Activated CD4-positive, alpha-beta T cell treated with anti-CD3 and anti-CD28 coated beads, Interleukin-2, amount 50 U/mL, for 24 hours (primary cell): ENCODE measurements around the gene FAM180A.
"Not testable (repeated sequence)": the region's sequence is repeated elsewhere in the genome, so short reads cannot be mapped to it uniquely, and the experiment has no call there.

Experiments used
- DNase-seq, 2 donors: peaks; one replicate each; pipeline ENCODE4 v3.0.0-alpha.2; 2020; ENCODE audit warnings: low read depth in 1 of 2, low spot score in 1 of 2

The FAM180A gene

DNA sequence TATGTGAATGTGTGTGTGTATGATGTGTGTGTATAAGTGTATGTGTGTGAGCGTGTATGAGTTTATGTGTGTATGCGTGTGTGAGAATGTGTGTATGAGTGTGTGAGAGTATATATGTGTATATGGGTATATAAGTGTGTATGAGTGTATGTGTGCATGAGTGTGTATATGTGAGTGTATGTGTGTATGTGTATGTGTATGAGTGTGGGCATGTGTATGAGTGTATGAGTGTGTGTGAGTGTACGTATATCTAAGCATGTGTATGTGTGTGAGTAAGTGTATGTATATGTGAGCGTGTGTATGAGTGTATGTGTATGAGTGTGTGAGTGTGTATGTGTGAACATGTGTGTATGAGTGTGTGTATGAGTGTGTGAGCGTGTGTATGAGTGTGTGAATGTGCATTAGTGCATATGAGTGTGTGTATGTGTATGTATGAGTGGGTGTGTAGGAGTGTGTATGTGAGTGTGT is 33.5 kb downstream of the FAM180A start:
- DNase-seq = no peak

DNA sequence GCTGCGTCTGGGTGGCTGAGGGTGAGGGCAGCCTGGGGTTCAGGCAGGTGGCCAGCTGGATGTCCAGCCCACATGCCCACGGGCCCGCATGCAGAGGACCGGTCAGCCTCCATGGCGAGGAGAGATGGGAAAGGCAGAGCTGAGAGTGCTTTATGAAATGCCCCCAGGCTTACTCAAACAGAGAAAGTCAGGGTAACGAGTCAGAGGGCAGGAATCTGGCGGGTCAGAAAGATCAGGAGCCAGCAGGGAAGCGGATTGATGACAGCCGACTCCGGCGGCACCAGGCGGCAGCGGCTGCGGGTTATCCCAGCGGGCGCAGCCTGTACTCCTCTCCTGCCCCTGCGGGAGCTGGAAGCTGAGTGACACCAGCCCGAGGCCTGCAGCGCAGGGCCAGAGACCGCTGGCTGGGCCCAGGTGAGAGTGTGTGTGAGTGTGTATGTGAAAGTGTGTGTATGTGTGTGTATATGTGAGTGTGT is 34.0 kb downstream of the FAM180A start:
- no peak for DNase-seq

DNA sequence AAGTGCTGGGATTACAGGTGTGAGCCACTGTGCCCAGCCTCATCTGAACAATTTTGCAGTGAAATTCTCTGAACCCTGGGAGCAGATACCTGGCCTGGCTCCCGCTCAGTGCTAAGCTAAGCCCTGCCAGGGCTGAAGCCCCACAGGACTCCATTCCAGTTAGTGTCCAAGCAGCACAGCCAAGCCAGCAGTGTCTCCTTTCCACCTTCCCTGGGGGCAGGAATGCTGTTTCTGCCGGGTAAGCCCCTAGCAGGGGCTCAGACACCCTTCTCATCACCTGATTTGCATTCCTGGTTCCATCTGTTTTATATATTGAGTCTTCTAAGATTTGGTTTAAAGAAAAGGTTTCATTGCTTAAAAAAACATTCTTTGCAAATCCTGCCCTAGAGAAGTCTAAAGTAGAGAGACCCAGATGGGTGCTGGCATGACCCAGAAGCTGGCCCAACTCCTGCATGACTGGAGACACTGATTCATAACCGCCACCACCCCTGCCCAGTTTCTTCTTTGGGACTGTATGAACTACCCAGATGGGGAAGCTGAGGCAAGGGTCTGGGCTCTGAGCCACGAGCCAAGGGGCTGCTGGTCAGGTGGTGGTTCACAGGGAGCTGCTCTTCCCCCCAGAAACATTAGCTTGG is 34.7 kb downstream of the FAM180A start:
- no peak for DNase-seq

DNA sequence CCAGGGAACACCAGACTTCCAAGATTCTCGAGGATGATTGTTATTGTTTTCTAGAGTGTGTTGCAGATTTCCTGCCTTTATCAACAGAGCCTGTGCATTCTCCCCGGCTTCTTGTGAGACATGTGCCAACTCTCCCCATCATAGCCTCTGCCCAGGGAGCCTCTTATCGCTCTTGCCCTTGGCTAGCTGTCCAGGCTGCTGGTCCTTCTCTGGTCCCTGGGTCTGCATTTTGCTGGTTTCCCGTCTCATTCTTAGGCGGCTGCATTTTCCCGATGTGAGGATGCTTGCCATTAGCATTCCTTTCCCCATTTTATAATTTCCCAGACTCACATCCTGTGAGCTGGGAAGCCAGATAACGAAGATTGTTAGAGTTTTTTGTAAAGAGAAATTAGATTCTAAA is 35.8 kb downstream of the FAM180A start:
- DNase-seq = no peak

DNA sequence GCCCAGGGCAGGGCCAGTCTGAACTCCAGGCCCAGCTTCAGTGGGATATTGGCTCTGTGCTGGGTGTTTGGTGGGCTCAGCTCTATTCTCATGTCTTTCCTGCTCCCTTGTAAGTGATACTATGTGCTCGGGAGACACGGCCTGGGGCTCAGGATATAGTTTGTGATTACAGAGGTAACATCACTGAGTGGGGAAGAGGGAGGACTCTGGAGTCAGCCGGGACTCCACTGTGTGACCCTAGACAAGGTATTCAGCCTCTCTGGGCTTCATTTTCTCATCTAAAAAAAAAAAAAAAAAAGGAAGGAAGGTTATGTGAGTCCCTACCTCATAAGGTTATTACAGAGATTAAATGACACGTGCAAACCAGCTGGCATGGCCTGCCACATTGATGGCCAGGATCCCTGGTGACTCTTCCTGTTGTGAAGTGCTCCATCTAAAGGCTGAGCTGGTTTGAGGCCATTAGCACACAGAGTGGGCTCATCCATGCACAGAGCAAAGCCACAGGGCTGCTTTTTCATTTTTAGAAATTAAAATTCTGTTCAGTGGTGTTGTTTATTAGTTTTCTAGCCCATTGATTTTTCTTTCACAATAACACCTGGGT is 36.3 kb downstream of the FAM180A start:
- DNase-seq = no peak

DNA sequence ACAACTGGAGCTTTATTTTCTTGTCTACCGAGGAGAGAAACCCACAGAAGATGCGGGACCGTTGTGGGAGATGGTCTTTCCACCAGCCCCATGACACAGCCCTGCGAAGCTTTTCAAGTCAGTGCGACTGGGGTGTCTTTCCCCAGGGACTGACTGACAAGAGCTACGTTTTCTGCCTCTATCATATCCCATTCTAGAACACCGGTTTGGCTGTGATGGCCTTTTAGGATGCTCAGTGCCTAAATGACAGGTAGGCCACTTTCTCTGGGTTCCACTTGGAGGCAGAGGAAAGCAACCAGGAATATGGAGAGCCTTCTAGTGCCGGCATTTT is 37.5 kb downstream of the FAM180A start:
- DNase-seq = no peak

DNA sequence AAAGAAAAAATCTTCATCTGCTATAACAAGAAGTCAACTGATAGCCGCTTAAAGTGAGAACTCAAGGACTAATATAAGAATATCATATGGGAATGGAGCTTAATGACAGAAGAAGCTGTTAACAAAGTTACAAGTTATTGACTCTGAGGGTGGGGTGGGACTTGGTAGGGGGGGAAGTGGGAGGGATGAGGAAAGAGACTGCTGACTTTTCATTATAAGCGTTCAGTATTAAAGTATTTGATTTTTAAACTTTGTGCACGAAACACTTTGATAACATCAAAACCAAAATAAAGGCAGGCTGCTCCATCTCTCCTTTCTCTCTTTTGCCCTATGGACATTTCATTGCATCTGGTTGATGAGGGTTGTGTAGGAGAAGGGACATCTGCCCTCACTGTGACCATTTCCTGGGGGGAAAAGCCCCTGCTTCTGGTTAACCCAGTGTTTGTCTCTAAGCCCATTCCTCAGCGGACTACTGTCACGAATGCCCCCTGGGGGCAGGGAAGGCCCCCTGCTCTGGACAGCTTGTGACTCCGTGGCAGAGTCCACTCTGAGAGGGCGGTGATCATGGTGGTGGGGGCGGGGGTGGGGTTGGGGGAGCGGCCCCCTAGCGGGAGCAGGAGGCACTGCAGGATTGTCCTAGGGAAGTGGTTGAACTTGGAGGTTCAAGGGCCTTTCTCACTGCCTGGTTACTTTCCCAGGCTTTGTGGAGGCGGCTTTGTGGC is 38.0 kb downstream of the FAM180A start:
- DNase-seq = no peak

DNA sequence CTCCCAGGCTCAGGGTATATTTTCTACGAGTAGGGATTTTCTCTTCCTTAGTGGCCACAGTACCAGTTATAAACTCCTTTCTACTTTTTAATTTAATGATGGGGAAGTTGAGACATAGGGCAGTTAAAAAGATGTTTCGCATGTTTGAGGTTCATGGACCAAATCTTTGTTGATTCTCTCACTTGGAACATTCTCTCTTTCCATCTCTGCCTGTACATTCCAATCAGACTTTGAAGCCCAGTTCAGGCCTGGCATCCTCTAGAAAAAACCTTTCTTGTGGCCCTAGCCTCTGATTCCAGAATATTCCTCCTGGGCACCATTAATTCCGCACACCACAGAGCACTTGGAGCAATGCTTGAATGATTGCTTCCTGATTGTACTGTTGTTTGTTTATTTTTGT is 39.1 kb downstream of the FAM180A start:
- no peak for DNase-seq

DNA sequence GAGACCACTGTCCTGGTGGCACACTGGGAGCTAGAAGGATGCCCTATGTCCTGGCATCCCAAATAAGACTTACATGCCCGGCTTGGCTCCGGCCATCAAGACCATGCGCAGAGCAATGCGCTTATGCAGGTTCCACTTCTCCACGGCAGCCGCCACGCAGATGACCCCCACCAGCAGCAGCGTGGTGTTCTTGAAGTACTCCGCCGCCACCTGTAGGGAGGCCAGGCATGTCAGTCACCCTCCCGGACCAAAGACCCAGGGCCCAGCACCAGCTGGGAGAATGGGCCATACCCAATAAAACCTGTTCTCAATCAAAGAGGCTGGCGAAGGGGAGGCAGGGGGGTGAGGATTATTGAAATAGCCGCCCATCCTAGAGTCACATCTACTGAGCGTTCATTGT is 40.6 kb downstream of the FAM180A start:
- no peak for DNase-seq

DNA sequence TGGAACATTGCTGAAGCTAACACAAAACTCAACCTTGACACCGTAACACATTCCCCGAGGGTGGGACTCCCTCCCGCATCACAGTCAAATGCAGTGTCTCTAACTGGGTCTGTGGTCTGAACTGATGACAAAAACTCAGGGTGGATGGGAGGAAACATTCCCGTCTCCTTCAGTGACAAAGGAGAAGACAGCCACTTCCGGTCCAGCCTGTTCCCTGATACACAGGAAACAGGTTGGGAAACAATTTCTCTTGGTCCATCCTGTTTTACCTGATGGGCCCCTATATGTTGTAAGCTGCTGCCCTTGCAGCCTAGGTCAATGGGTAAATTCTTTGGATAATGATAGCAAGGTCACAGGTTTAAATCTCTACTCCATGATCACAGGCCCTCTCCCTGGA is 41.0 kb downstream of the FAM180A start:
- no peak for DNase-seq

DNA sequence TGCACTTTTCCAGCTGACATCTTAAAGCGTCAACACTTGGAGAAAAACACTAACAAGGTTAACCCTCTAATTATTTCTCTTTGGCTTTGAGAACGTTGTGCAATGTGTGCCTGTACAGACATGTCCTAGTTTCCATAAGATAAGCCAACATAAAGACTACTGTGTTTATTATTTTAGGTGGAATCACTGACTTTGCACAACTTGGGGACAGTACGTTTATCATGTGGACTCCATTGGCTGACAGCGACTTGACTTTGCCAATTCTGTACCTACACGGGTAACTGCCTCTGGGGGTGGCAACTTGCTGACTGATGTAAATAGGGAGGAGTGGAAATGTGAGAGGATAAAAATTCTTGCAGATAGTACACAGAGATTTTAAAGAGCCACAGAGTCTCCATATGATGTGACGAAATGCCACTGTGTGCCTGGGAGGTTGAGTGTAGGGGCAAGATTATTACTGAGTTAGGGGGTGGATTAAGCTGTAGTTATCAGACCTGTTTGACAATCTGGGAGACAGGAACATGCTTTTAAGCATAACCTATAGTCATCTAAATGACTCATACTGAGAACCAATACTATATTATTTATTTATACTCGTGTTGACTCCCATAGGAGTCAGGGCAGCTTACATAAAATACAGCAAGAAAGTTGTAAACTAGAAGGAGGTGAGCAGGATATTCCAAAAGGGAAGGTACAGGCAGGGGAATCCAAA is 41.6 kb downstream of the FAM180A start:
- no peak for DNase-seq

DNA sequence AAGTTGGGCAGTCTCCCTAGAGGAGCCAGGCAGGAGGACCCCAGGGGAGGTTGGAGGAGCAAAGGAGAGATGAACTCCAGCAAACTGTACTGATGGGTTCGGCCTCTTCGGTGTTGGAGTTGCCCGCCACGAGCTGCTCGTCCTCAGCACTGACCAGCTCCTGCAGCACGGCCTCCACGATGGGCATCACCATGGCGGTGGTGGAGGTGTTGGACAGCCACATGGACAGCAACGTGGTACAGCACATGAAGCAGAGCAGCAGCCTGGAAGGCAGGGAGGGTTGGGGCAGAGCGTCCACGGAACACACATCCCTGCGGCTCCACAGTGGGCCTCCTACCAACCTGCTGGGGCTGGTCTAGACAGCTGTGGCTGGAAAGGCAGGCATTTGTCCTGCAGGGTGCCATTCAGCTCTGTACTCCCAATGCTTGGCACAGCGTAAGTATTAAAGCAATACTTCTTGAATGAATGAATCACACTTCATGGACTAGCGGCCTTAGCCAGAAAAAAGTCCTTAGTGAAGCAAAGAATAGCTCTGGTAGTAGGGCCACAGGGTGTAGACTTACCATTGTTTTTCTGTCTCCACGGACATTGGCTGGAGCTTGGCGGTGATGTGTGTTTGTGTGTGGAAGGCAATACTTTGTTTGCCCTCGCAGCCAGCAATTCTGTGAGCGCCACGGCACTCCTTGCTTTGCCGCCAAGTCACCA is 42.4 kb downstream of the FAM180A start:
- DNase-seq = no peak

DNA sequence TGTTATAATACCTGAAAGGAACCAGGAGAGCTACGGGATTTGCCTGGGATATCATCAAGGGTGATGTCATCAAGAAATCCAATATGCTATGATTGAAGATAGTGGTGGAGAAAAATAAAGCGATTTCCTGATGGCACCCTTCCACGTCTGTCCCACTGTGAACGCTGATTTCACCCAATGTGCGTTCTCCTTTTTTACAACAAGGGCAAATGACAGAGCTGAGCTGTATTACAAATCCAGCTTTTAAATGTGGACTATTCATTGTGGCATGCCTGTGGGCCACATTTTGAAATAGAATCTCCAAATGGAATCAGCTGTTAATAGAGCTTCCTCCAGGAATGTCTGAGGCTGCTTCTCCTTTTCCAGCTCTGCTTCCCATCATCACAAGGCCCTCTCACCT is 43.9 kb downstream of the FAM180A start:
- DNase-seq = no peak

DNA sequence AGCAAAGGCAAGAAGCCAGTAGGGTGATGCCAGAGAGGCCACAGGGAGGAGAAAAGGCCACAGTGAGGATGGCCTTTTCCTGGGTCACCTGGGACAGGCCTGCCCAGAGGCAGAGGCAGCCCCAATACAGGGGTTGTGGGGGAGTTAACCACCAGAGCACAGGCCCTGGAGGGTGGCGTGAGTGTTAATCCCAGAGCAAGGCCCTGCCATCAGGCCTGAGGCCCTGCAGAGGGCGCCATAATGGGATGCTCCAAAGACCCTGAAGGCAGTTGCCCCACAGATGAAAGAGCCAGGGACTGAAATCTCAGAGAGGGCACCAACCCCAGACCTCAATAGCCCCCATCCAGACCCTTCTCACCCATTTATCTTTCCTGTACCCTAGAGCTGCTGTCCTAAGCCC is 44.5 kb downstream of the FAM180A start:
- no peak for DNase-seq

DNA sequence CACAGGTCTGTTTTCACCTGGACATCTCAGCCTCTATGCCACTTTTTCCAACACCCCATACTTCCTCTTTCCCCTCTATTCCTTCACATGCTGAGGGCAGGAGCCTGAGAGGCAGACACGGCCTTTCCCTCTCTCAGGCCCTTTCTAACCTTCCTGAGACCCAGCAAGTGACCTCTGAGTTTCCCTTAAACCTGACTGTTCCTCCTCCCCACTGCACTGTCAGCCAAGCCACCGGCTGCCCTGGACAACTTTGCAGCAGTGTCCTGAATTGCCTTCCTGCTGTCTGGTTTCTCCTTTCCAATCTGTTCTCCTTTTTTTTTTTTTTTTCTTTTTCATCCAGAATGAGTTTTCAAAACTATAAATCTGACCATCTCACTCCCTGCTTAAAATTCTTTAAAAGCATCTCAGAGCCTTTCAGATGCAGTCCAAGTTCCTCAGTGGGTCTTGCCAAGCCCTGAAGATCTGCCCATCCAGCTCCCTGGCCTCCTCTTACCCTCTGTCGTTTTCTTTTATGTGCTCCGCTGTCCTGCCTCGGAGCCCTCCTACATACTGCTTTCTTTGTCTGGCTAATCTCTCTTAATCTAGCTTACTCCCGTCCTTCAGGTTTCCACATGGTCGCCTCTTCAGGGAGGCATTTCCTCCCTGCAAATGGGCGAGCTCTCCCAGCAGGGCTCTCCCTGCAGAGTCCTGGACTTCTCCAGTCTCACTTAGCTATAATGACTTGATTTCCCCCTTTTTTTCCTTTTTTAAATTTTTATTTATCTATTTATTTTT is 51.1 kb downstream of the FAM180A start:
- DNase-seq = no peak

DNA sequence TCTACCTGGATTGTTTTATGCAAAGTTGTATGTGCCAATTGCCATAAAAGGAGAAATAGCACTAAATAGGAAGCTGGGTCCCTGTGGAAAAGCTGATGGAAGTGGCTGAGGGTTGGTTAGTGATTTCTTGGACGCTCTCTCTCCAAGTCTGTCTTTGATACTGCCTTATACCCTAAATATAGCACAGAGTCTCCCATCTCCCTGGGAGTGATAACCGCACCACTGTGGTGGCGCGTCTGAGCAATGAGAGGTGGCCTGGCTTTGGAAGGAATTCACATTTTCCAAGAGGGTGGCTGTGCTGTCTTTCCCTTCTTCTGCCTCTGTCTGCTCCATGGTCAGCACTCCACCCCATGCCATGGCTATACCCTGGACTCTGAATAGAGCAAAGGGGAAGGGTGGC is 55.1 kb downstream of the FAM180A start:
- DNase-seq = no peak

DNA sequence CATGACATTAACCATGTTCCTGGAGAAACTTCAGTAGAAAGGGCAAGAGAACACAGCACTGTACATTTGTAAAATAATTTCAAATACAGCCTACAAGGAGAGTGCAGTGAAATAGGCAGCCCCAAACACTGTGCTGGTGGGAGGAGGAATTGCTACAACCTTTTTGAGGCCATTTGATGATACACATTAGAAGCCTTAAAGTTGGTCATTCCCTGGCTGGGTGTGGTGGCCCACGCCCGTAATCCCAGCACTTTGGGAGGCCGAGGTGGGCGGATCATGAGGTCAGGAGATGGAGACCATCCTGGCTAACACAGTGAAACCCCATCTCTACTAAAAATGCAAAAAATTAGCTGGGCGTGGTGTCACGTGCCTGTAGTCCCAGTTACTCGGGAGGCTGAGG is 56.0 kb downstream of the FAM180A start:
- not testable (repeated sequence) for DNase-seq

DNA sequence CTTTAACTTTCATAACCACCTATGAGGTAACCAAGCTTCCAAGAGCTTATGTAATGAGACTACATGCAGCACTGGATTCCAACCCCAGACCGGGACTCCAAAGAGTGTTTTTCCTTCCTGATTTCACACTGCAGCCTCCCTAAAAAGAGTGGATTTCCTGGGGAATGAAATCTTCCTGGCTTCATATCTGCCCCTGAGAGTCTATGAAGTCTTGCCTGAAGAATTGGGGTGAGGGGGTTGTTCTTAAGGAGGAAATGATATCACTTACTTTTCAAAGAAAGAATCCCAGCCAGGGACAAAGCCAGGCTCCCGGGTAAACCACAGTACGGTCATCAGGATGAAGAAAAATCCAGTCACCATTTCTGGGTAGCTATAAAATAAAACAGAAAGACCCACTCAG is 56.6 kb downstream of the FAM180A start:
- DNase-seq = no peak

DNA sequence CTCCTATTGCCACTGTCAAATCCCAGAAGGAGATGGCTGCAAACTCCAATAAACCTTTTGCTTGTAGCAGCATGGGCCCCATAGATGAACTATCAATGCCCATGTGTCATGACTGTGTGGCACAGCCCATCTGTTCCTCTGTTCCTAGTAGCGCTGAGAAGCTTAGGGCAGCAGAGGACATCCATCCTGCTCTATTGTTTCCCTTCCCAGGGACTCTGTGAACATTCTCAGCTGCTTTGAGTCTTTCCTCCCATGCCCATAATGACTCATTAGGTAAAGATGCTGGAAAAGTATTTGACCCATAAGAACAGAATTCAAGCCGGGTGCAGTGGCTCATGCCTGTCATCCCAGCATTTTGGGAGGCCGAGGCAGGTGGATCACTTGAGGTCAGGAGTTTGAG is 58.0 kb downstream of the FAM180A start:
- DNase-seq = no peak

DNA sequence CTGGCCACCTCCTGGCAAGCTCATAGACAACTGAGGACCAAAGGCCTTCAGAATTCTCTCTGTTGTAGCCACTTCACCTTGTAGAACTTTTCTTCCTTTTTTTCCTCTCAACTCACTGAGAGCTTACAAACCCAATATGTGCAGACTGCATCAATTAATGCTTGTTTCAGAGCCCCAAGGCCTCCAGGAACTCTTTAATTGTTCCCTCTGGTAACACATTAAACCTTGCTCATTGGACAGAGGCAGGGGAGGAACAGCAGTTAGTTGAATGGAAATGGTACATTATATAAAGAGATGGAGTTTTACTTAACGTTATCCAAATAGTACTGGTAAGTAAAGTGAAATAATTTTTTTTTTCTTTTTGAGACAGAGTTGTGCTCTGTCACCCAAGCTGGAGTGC is 61.1 kb downstream of the FAM180A start:
- no peak for DNase-seq
